Activated naive CD4-positive, alpha-beta T cell treated with anti-CD3 and anti-CD28 coated beads for 36 hours (primary cell): Measurements from ENCODE around the gene KRT20. TPM values are rescaled to one million over a fixed set of nuclear protein-coding genes. Genes with fewer than 3 reads are reported as not detected.

Experiments used
- total RNA-seq, 2 experiments: library from RNA; stranded (reverse); gene quantifications; one replicate each; pipeline ENCODE4 v1.2.3, GENCODE V29; 2021

The KRT20 gene
- total RNA-seq, 2 experiments from 2014 or later = not detected

Other genes starting within 250 kb of the KRT20 start
- gene SMARCE1, start 237.4 kb downstream of the KRT20 start, total RNA-seq = 100 to 1,000 TPM; 102 to 112 TPM
- not detected for gene KRT222, start 220.1 kb downstream of the KRT20 start, total RNA-seq
- gene KRT24, start 181.5 kb downstream of the KRT20 start, total RNA-seq = not detected
- gene KRT25, start 129.9 kb downstream of the KRT20 start, total RNA-seq = not detected
- gene KRT26, start 113.0 kb downstream of the KRT20 start, total RNA-seq = not detected
- not detected for gene KRT27, start 102.7 kb downstream of the KRT20 start, total RNA-seq
- not detected for gene KRT28, start 85.3 kb downstream of the KRT20 start, total RNA-seq
- 10 to 100 TPM; 32.5 to 34.7 TPM for gene KRT10, start 62.6 kb downstream of the KRT20 start, total RNA-seq
- not detected for gene KRT12, start 18.0 kb downstream of the KRT20 start, total RNA-seq
- not detected for gene KRT23, start 52.4 kb upstream of the KRT20 start, total RNA-seq
- not detected for gene KRT39, start 81.7 kb upstream of the KRT20 start, total RNA-seq
- gene KRT40, start 99.1 kb upstream of the KRT20 start, total RNA-seq = not detected
- gene KRTAP3-3, start 108.9 kb upstream of the KRT20 start, total RNA-seq = not detected
- gene KRTAP3-2, start 114.7 kb upstream of the KRT20 start, total RNA-seq = not detected
- gene KRTAP3-1, start 123.9 kb upstream of the KRT20 start, total RNA-seq = not detected
- not detected for gene KRTAP1-5, start 142.0 kb upstream of the KRT20 start, total RNA-seq
- not detected for gene KRTAP1-4, start 145.0 kb upstream of the KRT20 start, total RNA-seq
- not detected for gene KRTAP1-3, start 149.6 kb upstream of the KRT20 start, total RNA-seq
- gene KRTAP1-1, start 156.2 kb upstream of the KRT20 start, total RNA-seq = not detected
- not detected for gene KRTAP2-1, start 162.1 kb upstream of the KRT20 start, total RNA-seq
- not detected for gene KRTAP2-2, start 170.0 kb upstream of the KRT20 start, total RNA-seq
- not detected for gene KRTAP2-3, start 174.9 kb upstream of the KRT20 start, total RNA-seq
- gene KRTAP2-4, start 180.6 kb upstream of the KRT20 start, total RNA-seq = not detected
- not detected for gene KRTAP4-7, start 198.9 kb upstream of the KRT20 start, total RNA-seq
- not detected for gene KRTAP4-8, start 212.9 kb upstream of the KRT20 start, total RNA-seq
- not detected for gene KRTAP4-16, start 217.0 kb upstream of the KRT20 start, total RNA-seq
- not detected for gene KRTAP4-9, start 220.1 kb upstream of the KRT20 start, total RNA-seq
- gene KRTAP4-11, start 233.1 kb upstream of the KRT20 start, total RNA-seq = not detected
- gene KRTAP4-12, start 238.9 kb upstream of the KRT20 start, total RNA-seq = not detected